Measurements from ENCODE around the gene MAB21L3.

Gene MAB21L3

GRCh38 chr1:116107371-116107770 lies 3.8 kb upstream of the MAB21L3 start:
- no peak overlapping the region for H3K4me3 ChIP-seq (ENCODE audit: low read depth, low read length, poor library complexity, severe bottlenecking)
- no peaks in the 10 kb centered on the region for H3K9me3 ChIP-seq (ENCODE audit: low read length)

GRCh38 chr1:116111524-116112021 lies 374 bp downstream of the MAB21L3 start:
- H3K27me3 ChIP-seq (ENCODE audit: insufficient read depth, low read length) = no peaks in the 10 kb centered on the region; the same call in 1 of the 2 replicates
- H4K20me1 ChIP-seq (ENCODE audit: insufficient read depth, low read length) = no peaks in the 10 kb centered on the region
- no peaks in the 10 kb centered on the region for H3K9me3 ChIP-seq (ENCODE audit: low read length)
- no peaks in the 10 kb centered on the region for H3F3A ChIP-seq (ENCODE audit: insufficient read depth, low read length)
- H3K27ac ChIP-seq (ENCODE audit: low read depth, low read length, poor library complexity, severe bottlenecking) = no peak overlapping the region
- no peak overlapping the region for H3K9ac ChIP-seq (ENCODE audit: low read length)
- H3K36me3 ChIP-seq (ENCODE audit: insufficient read depth, low read length) = no peaks in the 10 kb centered on the region
- H2AFZ ChIP-seq (ENCODE audit: low read length) = no peak overlapping the region
- H3K9me2 ChIP-seq (ENCODE audit: low read depth, low read length) = no peaks in the 10 kb centered on the region
- no peaks in the 10 kb centered on the region for H3K79me2 ChIP-seq (ENCODE audit: insufficient read depth, low read length)
- no peaks in the 10 kb centered on the region for H3K4me1 ChIP-seq (ENCODE audit: insufficient read depth, low read length, severe bottlenecking)
- no peak overlapping the region for H3K4me3 ChIP-seq (ENCODE audit: low read depth, low read length, poor library complexity, severe bottlenecking)
- TF ChIP-seq CTCF (IDR thresholded peaks at IDR 0.05; ENCODE audit: low read length) (no peak), EZH2 (IDR thresholded peaks at IDR 0.05; ENCODE audit: borderline replicate concordance, low read length) (no peak)
- H3K4me2 ChIP-seq (ENCODE audit: low read length) = no peak overlapping the region

More at GRCh38 chr1:116107371-116107770, 3.8 kb upstream of the MAB21L3 start:
- H3K4me1 ChIP-seq (ENCODE audit: insufficient read depth, low read length, severe bottlenecking) = no peaks in the 10 kb centered on the region
- TF ChIP-seq EZH2 (IDR thresholded peaks at IDR 0.05; ENCODE audit: borderline replicate concordance, low read length) = no peak
- no peak overlapping the region for H3K27ac ChIP-seq (ENCODE audit: low read depth, low read length, poor library complexity, severe bottlenecking)
- no peaks in the 10 kb centered on the region for H4K20me1 ChIP-seq (ENCODE audit: insufficient read depth, low read length)
- H3K9ac ChIP-seq (ENCODE audit: low read length) = no peak overlapping the region
- H3K9me2 ChIP-seq (ENCODE audit: low read depth, low read length) = no peaks in the 10 kb centered on the region
- H2AFZ ChIP-seq (ENCODE audit: low read length) = no peak overlapping the region
- H3K27me3 ChIP-seq (ENCODE audit: insufficient read depth, low read length) = no peaks in the 10 kb centered on the region
- no peaks in the 10 kb centered on the region for H3K79me2 ChIP-seq (ENCODE audit: insufficient read depth, low read length)
- H3K4me2 ChIP-seq (ENCODE audit: low read length) = no peak overlapping the region
- no peaks in the 10 kb centered on the region for H3F3A ChIP-seq (ENCODE audit: insufficient read depth, low read length)
- H3K36me3 ChIP-seq (ENCODE audit: insufficient read depth, low read length) = no peaks in the 10 kb centered on the region

- no peaks in the 10 kb centered on the region; the same call in 1 of the 2 replicates for H3K27me3 ChIP-seq (ENCODE audit: insufficient read depth, low read length)
- H3K9ac ChIP-seq (ENCODE audit: low read length) = no peak overlapping the region
- no peaks in the 10 kb centered on the region for H3K4me1 ChIP-seq (ENCODE audit: insufficient read depth, low read length, severe bottlenecking)
- H4K20me1 ChIP-seq (ENCODE audit: insufficient read depth, low read length) = no peaks in the 10 kb centered on the region
- no peak overlapping the region for H2AFZ ChIP-seq (ENCODE audit: low read length)
- H3K27ac ChIP-seq (ENCODE audit: low read depth, low read length, poor library complexity, severe bottlenecking) = no peak overlapping the region
- no peaks in the 10 kb centered on the region for H3K9me2 ChIP-seq (ENCODE audit: low read depth, low read length)
- no peaks in the 10 kb centered on the region for H3K9me3 ChIP-seq (ENCODE audit: low read length)
- H3K4me2 ChIP-seq (ENCODE audit: low read length) = no peak overlapping the region
- no peak overlapping the region for H3K4me3 ChIP-seq (ENCODE audit: low read depth, low read length, poor library complexity, severe bottlenecking)
- no peaks in the 10 kb centered on the region for H3K79me2 ChIP-seq (ENCODE audit: insufficient read depth, low read length)
- no peaks in the 10 kb centered on the region for H3F3A ChIP-seq (ENCODE audit: insufficient read depth, low read length)
- no peak for TF ChIP-seq EZH2 (IDR thresholded peaks at IDR 0.05; ENCODE audit: borderline replicate concordance, low read length)
- no peak for TF ChIP-seq CTCF (IDR thresholded peaks at IDR 0.05; ENCODE audit: low read length)
- no peaks in the 10 kb centered on the region for H3K36me3 ChIP-seq (ENCODE audit: insufficient read depth, low read length)
Observed at GRCh38 chr1:116112388-116113140, 1.4 kb downstream of the MAB21L3 start.

Measured in OCI-LY1 (cell line).